Neural cell (in vitro differentiated cells): ENCODE measurements around the gene INPP4B.

Experiments used
- EP300 ChIP-seq: fragments of 450-650 bp; conservative IDR thresholded peaks from 2 replicates; pipeline ENCODE4 v1.6.1; 2014; ENCODE audit warnings: antibody characterized with exemption, mild to moderate bottlenecking, moderate library complexity; ENCODE audit not compliant: poor library complexity, severe bottlenecking
- EZH2 ChIP-seq: fragments of 200-600, 300-800 bp; shearing (Covaris generic), sonication (generic); IDR thresholded peaks from 2 replicates; pipeline ENCODE4 v1.6.1; 2014; ENCODE audit warnings: antibody characterized with exemption, low read length, borderline replicate concordance, mild to moderate bottlenecking; ENCODE audit not compliant: insufficient read depth, poor library complexity, severe bottlenecking
- POLR2AphosphoS5 ChIP-seq: IDR thresholded peaks from 2 replicates; pipeline ENCODE4 v1.6.1; 2012
- REST ChIP-seq: IDR thresholded peaks from 2 replicates; pipeline ENCODE4 v1.6.1; 2012; ENCODE audit warnings: borderline replicate concordance
- SMC3 ChIP-seq: fragments of 450-650 bp; conservative IDR thresholded peaks from 2 replicates; pipeline ENCODE4 v1.6.1; 2014; ENCODE audit warnings: antibody characterized with exemption, mild to moderate bottlenecking, moderate library complexity; ENCODE audit not compliant: poor library complexity
- TF ChIP-seq, protein P1 (sequence below): fragments of 450-650 bp; IDR thresholded peaks from 2 replicates; pipeline ENCODE4 v1.5.1; 2014; ENCODE audit warnings: antibody characterized with exemption, mild to moderate bottlenecking, moderate library complexity; ENCODE audit not compliant: poor library complexity, severe bottlenecking

GRCh38 chr4:142291299-142292050 lies 554.6 kb downstream of the INPP4B start:
- TF ChIP-seq, protein P1, sequence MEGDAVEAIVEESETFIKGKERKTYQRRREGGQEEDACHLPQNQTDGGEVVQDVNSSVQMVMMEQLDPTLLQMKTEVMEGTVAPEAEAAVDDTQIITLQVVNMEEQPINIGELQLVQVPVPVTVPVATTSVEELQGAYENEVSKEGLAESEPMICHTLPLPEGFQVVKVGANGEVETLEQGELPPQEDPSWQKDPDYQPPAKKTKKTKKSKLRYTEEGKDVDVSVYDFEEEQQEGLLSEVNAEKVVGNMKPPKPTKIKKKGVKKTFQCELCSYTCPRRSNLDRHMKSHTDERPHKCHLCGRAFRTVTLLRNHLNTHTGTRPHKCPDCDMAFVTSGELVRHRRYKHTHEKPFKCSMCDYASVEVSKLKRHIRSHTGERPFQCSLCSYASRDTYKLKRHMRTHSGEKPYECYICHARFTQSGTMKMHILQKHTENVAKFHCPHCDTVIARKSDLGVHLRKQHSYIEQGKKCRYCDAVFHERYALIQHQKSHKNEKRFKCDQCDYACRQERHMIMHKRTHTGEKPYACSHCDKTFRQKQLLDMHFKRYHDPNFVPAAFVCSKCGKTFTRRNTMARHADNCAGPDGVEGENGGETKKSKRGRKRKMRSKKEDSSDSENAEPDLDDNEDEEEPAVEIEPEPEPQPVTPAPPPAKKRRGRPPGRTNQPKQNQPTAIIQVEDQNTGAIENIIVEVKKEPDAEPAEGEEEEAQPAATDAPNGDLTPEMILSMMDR = no peak
- TF ChIP-seq EZH2 (no peak), EP300 (no peak), SMC3 (no peak), POLR2AphosphoS5 (no peak), REST (no peak)
